HG03025 (cell line): Measurements from ENCODE around the gene ANKRD11.
"Not testable (repeated sequence)": the region's sequence is repeated elsewhere in the genome, so short reads cannot be mapped to it uniquely, and the experiment has no call there.

Experiments used
- ATAC-seq: cut with Tn5 transposase; IDR thresholded peaks from one replicate; pipeline ENCODE4 v1.9.1; 2021; ENCODE audit warnings: mild to moderate bottlenecking, moderate library complexity; ENCODE audit not compliant: unreplicated experiment, low FRiP score

ANKRD11 gene

DNA sequence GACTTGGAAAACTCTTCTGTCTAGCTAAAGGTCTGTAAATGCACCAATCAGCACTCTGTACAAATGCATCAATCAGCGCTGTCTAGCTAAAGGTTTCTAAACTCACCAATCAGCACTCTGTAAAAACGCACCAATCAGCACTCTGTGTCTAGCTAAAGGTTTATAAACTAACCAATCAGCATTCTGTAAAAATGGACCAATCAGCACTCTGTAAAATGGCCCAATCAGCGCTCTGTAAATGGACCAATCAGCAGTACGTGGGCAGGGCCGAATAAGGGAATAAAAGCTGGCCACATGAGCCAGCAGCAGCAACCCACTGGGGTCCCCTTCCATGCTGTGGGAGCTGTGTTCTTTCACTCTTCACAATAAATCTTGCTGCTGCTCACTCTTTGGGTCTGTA, 55.3 kb downstream of the ANKRD11 start:
- not testable (repeated sequence) for ATAC-seq

DNA sequence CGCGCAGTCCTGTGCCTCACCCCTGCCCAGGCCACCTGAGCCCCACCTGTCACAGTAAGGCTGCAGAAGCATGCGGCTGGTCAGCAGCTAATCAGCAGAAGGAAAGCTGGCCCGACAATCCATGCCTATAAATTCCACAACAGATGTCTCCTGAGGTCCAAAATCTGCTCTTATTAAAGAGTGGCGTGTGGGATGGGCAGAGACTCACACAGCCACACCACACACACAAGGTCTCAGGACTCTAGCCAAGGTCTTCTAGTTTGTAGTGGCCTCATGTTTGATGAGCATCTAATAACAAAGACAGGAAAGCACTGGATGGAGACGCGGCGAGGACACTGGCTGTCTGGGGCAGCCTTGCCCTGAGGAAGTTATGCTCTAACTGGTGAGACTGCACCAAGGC, 55.9 kb downstream of the ANKRD11 start:
- no peak for ATAC-seq

DNA sequence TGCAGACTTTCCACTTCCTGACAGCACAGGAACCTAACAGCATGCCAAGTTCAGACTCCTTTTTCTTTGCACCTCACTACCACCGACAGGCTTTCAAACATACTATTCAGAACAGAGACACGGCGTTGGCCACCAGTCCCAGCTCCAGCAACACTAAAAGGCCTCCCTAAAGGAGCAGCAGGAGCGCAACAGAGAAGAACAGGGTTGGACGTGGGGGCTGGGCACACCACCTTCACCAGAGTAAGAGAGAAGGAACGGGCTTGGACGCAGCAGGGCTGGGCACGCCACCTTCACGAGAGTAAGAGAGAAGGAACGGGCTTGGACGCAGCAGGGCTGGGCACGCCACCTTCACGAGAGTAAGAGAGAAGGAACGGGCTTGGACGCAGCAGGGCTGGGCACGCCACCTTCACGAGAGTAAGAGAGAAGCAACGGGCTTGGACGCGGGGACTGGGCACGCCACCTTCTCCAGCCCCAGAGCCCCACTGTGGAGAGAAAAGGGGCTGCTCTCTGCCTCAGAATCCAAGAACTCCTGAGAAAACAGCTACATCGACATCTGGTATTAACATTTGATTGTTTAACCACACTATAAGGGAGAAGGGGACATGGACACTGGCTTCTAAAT, 56.9 kb downstream of the ANKRD11 start:
- ATAC-seq = not testable (repeated sequence)

DNA sequence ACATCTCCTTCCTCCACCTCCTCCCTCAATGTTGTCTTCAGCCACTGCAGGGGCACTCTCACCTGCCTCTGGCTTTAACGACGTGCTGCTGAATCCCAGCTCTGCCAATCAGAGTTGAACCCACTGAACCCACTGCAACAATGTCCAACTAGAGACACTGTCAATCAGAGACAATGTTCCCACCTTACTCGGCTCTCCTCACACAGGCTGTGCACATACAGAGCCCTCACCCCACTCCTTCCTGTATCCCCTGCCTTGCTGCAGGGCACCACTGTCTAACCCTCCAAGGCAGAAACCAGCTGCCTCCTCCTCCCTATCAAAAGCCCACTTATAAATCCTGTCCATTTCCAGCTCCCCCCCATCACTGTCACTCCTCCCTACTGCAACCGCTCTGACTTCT, 58.7 kb downstream of the ANKRD11 start:
- ATAC-seq = no peak

DNA sequence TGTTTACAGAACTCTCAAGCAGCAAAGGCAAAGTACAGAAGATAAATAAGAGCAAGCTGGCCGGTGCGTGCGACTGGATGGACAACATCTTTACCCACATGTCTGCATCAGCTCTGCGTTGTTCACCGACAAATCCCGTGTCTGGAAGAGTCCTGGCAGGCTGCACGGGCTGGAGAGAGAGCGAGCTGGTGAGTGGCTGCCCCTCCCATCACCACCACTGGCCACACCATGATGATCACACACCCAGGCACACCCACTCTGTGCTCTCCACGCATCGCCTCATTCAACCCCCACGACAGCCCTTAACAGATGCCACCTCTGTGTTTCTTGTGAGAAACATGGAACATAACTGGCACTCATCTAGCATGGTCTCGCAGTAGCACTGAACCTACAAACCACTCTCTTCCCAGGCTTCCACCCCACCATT, 59.2 kb downstream of the ANKRD11 start:
- no peak for ATAC-seq

DNA sequence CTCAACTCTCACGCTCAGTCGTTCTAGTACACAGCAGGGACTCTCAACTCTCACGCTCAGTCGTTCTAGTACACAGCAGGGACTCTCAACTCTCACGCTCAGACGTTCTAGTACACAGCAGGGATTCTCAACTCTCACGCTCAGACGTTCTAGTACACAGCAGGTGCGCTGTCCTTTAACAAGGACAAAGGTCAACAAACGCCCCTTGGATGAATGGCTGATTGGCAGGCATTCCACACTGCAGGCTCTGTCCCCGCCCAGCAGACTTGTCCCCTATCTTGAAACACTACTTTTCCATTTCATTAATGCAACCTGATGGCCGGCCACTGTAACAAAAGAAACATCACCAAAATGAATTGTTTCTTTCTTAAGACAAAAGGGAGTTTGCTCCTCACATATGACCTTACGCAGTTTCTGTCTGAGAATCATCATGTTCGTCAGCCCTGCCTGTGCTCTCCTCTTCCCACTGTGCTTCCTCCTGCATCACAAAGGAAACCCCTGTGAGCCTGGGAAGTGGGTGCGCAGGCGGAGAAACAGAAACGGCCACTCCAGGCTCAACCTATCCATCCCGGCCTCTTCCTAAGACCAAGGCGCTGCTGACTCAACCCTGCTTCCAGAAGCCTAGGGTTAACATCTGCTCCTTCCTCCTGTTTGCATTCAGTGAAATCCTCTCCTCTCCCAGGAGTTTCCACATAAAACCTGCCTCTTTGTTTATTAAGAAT, 59.8 kb downstream of the ANKRD11 start:
- ATAC-seq = no peak

DNA sequence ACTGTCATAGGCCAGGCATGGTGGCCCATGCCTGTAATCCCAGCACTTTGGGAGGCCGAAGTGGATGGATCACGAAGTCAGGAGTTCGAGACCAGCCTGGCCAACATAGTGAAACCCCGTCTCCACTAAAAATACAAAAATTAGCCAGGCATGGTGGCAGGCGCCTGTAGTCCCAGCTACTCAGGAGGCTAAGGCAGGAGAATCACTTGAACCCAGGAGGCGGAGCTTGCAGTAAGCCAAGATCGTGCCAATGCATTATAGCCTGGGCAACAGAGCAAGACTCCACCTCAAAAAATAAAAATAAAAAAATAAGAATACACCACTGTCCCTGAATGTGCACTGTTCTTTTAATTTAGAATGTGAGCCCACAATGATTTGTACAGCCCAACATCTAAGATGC, 61.8 kb downstream of the ANKRD11 start:
- ATAC-seq = not testable (repeated sequence)

DNA sequence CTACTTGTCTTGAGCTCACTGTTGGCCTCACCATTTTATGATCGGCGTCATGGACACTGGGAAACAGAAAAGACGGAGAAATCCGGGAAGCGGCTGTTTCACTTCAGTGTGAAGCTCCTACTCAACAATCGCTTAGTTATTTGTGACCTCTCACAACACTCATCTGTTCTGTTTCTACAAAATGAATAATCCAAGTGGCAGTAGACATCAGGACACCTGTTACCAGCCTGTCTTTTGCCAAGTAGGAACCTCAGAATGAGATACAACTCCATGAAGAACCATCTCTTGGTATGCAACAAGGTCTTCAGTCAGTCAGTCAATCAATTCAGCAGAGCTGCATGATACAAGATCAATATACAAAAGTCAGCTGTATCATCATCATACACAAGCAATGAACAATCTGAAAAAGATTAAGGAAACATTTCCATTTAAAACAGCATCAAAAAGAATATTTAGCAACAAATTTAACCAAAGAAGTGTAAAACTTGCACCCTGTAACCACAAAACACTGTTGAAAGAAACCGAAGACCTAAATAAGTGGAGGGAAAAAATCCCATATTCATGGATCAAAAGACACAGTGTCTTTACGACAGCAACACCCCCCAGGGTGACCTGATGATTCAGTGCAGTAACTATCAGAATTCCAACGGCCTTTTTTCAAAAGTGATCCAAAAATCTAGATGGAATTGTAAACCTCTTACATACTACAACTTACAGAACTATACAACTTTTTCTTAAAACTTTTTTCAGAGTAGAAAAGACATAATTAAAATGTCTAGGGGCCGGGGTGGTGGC, 63.4 kb downstream of the ANKRD11 start:
- ATAC-seq = no peak

DNA sequence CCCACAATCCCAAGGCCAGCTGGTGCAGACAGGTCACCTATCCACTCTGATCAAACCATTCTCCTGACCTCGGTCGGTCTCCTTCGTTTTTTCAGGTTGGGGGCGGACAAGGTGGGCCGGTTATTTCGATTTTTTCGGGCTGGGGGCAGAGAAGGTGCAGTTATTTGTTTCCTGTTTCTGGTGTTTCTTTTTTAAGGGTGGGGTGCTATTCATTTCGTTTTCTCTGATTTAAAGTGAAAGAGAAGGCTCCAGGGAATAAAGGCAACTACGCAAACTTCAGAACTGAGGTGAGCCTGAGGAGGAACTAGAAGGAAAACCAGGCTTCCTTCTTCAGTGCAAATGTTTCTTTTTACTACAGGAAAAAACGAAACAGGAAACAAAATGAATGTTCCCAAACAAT, 64.8 kb downstream of the ANKRD11 start:
- no peak for ATAC-seq

DNA sequence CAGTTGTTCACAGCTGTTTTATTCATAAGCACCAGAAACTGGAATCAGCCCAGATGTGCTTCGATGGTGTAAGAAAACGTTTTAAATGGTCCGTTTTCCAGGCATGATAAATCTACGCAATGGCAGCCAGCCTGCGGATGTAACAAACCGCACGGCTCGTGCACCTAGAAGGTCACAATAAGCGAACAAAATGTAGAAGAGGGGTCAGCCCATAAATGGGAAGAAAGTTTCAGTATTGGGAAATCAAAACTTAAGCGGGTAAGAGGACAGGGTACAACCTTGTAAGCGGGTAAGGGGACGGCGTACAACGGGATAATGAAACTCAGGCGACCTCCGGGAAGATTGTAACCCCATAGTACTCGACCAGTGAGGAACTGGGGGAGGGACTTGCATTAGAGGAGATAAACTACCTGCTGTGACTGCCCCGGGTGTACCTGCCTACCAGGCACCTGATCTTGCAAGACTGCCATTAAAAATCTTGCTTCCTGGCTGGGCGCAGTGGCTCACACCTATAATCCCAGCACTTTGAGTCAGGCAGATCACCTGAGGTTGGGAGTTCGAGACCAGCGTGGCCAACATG, 66.6 kb downstream of the ANKRD11 start:
- no peak for ATAC-seq

DNA sequence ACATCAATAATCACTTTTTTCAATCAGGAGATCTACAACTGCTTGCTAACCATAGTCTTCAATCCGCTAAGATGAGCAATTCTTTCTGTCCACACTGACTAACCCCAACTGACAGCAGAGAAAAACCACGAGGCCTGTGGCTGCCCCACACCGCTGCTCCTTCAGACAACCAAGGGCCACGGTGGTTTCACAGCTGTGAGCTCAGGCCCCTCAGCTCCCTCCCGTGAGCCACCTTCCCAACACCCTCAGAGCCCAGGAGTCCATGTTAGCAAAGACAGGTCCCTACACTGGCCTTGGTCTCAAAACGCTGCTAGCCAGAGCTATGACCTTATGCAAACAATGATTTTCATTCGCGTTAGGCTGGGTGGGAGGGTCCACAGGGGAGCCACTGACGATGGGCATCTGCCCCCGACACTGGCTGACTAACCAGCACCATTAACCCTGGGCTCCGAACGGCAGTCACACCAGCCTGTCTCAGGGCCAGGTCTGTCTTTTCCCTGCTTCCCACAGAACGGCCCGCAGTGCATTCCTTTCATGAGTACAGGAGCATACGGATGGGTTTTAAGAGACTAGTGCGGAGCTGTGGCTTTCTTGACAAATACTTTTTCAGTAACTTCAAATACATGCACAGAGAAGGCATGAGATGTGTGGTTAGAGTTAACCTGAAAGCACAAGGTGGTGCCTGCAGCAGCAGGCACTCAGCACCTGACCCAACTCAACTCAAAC, 67.3 kb downstream of the ANKRD11 start:
- no peak for ATAC-seq

DNA sequence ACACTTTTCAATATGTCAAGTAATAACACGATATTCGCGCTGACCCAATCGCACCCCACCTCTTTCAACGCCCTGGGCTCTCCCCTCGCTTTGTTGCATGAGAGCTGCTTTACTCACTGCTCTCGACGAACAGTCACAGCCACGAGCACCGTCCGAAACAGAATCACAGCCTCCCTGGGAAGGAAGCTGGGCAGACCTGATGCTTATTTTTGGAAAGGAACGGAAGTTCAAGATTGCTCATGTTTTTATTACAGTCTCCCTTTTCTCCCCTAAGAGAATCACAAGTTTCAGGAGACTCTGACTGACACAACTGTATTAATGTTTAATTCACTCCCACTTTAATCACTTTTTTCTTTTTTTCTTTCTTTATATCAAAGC, 67.8 kb downstream of the ANKRD11 start:
- no peak for ATAC-seq

DNA sequence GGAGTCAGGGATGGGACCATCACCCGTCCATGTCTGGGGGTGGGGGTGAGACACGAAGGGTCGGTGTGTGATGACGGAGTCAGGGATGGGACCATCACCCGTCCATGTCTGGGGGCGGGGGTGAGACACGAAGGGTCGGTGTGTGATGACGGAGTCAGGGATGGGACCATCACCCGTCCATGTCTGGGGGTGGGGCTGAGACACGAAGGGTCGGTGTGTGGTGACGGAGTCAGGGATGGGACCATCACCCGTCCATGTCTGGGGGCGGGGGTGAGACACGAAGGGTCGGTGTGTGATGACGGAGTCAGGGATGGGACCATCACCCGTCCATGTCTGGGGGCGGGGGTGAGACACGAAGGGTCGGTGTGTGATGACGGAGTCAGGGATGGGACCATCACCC, 69.1 kb downstream of the ANKRD11 start:
- ATAC-seq = not testable (repeated sequence)

DNA sequence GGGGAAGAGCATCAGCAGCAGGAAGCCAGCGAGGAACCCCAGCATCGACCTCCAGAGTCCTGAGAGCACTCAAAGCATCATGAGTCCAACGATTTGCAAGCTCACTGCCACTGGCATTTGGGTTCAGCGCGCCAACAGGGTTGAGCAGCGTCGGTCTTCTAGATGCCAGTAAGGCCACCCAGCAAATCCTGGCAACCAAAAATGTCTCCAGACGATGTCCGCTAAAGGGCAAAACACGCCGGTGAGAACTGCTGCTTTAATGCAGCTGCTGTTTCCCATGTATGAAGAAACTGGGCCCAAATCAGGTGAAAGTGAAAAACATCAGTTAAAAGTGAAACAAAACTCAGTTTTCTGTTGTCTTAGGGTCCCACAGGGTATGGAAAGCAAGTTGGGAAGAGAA, 70.2 kb downstream of the ANKRD11 start:
- ATAC-seq = no peak

DNA sequence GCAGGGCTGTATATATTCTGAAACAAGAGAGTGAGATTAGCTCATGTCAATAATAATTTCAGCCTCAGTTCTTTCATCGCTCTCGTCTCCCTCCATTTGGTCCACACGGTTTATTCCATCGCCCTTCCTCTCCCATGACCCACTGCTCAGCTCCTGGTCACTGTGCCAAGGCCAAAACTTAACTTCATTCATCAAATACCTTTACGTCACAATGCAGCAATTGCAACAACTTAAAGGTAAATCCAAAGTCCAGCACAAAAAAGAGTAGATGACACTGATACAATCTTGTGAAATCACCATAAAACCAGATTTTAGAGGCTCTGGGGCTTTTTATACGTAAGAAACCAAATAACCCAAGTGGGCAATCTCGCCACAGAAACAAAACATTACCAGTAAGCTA, 72.0 kb downstream of the ANKRD11 start:
- no peak for ATAC-seq

DNA sequence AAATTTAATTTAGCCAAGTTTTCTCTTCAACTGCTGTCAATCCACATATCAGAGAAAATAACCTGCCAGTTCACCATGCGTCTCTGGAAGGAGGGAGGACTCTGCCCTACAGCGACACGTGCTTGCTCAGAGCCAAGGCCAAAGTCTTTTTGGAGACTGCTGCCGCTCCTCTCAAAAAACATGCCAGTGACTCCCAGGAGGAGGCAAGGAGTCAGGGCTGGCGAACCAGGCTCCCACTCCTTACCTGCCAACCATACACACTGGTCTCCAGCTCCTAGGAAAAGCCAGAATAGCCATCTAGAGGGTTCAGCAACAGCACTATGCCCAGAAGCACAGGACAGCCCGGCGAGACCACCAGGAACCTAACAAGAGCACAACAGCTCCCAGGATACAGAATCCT, 73.0 kb downstream of the ANKRD11 start:
- no peak for ATAC-seq

DNA sequence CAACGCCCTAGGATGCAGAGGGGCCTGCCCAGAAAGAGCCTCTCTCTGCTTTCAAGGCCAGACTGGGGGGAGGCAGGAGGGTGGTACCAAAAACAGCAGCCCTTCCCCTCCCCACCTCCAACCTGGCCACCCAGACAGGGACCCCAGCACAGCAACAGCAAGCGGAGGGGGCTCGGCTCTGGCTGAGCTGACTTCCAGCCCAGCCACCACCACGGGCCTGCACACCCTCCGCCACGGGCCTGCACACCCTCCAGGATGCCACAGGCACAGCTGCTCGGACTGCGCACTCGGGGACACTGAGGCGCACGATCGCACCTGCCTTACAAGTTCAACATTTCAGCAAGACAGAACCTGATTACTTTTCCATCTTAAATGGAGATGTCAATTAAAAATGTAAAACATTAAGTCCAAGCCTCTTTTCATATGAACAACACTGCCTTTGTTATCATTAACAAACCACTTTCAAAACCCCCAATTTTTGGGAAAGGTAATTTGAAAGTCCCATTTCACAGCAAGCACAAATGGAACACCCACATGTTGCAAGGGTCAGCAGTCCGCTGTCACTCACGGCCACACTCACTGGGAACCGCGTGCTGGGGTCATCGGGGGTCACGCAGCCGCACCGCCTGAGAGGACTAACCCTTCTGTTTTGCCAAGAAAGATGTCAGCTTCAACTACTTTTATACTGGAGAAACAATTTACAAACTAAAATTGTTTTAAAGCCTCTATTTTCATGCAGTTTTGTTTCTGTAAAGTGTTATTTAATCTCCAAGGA, 76.4 kb downstream of the ANKRD11 start:
- ATAC-seq = no peak

DNA sequence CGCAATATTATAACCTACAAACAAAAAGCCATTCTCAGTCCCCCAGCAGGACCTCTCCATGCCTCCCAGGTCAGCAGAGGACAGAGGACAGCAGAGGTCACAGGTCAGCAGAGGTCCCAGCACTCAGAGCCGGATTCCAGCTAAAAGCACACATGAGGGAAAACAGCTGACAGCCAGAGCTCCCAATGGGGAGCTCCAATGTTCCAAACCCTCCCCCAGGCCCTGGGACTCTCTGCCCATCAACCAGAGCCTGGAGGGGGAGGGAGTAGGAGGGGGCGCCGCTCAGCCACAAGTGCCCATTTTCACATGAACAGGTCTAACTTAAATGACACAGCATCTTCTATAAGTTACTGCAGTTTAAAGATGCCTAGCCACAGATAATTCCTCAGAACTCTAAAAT, 77.5 kb downstream of the ANKRD11 start:
- no peak for ATAC-seq

DNA sequence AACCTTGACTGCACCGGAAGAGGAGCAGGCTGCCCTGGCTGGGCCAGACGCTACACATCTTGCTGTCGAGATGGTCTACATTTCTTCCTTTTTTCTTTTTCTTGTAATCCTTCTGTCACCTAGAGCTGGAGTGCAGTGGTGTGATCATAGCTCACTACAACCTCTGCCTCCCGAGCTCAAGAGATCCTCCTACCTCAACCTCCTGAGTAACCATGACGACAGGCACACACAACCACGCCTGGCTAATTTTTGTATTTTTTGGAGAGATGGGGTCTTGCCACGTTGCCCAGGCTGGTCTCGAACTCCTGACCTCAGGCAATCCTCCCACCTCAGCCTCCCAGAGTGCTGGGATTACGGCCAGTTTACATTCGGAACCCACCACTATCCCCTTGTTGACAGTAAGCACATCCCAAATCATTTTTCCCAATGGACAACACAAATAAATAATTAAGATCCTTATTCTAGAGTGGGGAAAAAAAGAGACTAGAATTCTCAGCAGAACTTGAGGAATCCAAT, 79.0 kb downstream of the ANKRD11 start:
- no peak for ATAC-seq
